Dedifferentiated amniotic fluid mesenchymal stem cell (primary cell): ENCODE results near the gene TTC4.

ENCODE experiments used
- DNase-seq: peaks from one replicate; pipeline ENCODE4 v3.0.0-alpha.2; 2016; ENCODE audit errors: extremely low spot score

TTC4 gene

GRCh38 chr1:54703471-54703870 is 12.2 kb upstream of the TTC4 start:
- no peak for DNase-seq

- no peak for DNase-seq
These were observed 10.5 kb upstream of the TTC4 start for GRCh38 chr1:54705153-54705552.

- no peak for DNase-seq
These were observed 9.2 kb upstream of the TTC4 start for GRCh38 chr1:54706419-54706818.

GRCh38 chr1:54708385-54708784 is 7.3 kb upstream of the TTC4 start:
- DNase-seq = no peak

DNA sequence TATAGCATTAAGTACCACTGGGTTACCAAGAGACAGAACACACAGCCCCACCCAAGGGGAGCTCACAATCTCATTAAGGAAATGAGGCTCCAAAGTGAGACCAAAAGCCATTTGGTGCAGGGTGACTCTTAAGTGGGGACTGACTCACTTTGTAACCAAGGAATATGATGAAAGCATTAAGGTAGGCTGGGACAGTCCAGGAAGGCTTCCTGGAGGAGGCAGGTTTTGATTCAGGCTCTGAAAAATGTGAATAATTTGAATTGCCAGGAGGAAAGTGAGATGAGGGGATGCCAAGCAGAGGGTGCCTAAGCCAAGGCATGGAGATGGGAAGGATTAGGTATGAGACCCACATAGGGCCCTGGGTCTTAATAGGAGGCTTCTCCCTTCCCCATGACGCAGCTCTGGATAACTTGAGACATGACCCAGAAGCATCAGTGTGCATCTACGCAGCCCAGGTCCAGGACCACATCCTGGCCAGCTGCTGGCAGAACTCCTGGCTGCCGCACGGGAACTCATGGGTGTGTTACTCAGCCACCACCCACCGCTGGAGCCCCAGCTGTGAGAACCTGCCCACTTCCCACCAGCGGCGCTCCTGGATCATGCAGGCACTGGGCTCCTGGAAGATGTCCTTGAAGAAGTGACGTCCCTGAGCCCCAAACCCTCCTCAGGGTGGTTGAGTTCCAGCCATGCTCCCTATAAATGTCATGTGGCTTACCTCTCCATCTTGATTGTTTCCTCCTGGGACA is 5.9 kb upstream of the TTC4 start:
- no peak for DNase-seq

DNA sequence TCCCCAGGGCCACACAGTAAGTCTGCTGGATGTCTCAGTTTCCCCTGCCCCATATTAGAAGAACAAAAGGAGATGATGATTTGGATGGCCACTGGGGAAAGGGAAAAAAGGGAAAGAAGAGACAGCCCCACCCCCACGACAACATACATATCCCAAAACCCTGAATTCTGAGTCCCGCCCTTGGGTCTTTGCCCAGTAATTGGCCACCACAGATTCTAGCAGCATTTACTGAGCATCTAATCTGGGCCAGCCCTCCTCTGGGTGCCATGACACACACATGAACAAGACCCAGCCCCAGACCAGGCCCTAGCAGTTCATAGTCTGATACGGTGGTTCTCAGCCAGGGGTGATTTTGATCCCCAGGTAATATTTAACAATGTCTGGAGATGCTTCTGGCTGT is 5.2 kb upstream of the TTC4 start:
- no peak for DNase-seq

DNA sequence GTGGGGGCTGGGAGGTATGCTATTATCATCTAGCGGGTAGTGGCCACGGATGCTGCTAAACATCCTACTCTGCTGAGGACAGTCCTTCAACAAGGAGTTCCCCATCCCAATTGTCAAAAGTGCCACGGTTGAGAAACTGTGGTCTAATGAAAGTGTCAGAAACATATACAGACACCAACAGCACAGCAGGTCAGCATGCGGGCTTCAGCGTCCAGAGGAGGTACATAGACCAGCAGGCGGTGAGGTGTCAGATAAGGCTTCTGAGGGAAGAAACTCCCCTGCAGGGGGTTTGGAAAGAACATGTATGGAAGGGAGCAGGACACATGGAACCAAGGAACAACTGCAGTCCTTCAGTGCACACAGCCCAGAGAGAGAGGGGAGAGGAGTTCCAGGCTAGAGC is 4.8 kb upstream of the TTC4 start:
- no peak for DNase-seq

DNA sequence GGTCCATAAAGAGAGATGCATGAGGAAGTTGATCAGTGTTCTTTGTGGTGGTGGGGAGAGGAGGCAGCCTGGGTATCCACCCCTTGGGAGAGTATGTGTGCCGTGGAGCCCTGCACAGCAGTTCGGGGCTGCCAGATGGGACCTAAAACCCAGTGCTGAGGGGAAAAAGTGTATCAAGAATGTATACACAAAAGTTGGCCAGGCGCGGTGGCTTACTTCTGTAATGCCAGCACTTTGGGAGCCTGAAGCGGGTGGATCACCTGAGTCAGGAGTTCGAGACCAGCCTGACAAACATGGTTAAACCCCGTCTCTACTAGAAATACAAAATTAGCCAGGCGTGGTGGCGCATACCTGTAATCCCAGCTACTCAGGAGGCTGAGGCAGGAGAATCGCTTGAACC is 4.1 kb upstream of the TTC4 start:
- DNase-seq = no peak

- no peak for DNase-seq
These were observed 674 bp upstream of the TTC4 start for GRCh38 chr1:54714881-54715492.

DNA sequence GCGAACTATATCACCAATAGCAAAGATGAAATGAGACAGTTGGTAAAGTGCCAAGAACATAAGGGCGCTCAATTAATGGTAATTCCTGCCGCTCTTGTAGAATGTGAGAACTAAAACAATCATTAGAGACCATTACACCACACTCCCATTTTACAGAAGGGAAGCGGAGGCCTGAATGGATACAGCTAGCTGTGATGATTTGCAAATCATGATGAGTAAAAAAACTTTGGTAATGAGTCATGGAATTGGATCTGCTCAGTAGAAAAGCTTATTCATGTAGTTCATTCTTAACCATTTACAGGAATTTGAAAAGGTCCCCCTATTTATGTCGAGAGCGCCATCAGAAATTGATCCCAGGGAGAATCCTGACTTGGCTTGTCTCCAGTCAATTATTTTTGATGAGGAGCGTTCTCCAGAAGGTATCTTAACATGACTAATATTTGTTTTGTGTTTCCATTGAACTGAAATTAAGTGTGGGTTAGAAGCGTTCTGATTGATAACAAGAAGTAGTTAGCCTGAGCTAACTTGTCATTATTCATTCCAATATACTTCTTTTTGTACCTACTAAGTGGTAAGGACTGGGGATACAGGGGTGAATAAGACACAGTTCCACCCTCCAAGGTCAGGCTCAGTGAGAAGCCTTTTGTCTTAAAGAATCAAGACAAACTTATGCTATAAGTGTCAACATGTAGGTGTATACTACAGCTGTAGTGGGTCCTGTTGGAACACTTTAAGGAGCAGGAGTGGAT is 812 bp downstream of the TTC4 start:
- DNase-seq = peak; percentile 46

- no peak for DNase-seq
These were observed 6.1 kb downstream of the TTC4 start for GRCh38 chr1:54721719-54722118.

DNA sequence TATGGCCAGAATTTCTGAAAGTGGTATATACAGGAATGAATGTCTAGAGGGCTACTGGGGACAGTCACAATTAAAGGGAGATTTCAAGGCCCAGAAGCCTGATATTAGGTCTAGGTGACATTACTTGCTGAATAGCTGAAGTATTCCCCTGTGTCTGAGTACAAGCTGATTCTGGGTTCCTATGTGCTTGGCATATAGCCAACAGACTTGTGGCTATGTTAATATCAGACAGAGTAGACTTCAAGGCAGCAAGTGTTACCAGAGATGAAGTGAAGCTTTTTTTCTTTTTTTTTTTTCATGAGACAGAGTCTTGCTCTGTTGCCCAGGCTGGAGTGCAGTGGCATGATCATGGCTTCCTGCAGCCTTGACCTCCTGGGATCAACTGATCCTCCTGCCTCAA is 8.3 kb downstream of the TTC4 start:
- no peak for DNase-seq

- no peak for DNase-seq
These were observed 9.1 kb downstream of the TTC4 start for GRCh38 chr1:54724771-54725170.

- DNase-seq = no peak
These were observed 12.4 kb downstream of the TTC4 start for GRCh38 chr1:54728027-54728426.

- no peak for DNase-seq
These were observed 21.0 kb downstream of the TTC4 start for GRCh38 chr1:54736685-54737084.

DNA sequence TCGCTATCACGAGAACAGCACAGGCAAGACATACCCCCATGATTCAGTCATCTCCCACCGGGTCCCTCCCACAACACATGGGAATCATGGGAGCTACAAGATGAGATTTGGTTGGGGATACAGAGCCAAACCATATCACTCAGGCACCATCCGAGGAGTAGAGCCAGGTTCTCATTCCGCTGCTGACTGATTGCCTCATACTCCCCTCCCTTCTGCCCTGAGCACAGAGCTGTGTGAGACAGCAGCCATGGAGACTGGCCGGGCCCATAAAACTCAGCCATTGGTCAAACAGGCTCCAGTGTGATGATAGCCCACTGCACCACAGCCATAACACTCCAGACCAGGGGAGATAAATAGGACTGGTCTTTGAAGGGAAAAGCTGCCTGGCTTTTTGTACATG is 22.6 kb downstream of the TTC4 start:
- DNase-seq = no peak

DNA sequence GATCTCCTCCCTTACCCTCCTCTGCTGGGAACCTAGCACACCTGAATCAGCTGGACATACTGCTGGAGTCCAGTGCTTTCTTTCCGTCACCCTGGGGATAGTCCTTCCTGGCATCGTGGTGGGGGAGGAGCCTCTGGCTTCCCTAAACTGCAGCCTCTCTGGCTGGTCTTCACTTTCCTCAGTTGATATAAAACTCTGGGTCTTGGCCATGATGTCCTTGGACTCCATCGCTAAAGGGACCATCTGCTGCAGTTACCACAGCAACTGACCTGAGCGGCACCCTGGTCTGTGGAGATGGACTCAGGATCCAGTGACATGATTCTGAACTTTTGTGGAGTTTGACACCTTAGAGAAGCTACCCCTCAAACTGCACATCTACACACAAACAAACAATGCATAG is 25.9 kb downstream of the TTC4 start:
- no peak for DNase-seq

- no peak for DNase-seq
These were observed 26.6 kb downstream of the TTC4 start for GRCh38 chr1:54742282-54742681.

DNA sequence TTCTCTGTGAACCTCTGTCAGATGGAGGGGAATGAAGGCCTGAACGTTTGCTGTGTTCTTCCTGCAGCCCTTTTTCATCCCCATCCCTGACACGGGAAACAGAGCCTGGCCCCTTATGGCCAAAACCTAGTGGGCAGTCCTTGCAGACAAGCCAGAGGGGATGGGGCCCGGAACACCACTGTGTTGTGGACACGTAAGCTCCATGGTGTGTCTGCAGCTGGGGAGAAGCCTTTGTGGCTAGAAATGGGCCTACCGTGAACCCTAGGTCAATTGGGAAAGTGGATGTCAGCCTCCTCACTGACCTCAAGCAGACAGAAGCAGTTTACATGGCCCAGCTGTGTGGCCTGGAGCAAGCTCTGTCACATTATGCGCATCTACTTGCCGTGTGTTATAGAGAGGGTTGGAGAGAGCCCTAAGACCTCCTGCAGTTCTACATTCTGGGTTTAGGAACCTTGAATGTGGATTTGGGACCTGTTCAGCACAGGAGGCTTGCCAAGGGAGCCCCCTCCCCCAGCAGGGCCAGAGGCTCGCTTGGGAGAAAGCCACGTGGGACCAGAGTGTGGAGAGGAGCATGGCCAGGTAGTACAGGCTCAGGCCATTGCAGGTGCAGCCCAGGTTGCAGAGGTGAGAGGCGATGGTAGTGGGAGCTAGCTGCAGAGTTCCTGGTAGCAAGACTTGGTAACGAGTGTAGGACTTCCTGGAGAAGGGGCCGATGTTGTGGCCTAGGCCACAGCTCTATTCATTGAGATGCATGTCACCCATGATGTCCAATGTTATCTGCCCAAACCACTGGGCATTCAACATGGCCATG is 28.0 kb downstream of the TTC4 start:
- DNase-seq = no peak

GRCh38 chr1:54744696-54745095 is 29.0 kb downstream of the TTC4 start:
- no peak for DNase-seq

GRCh38 chr1:54745274-54745673 is 29.6 kb downstream of the TTC4 start:
- DNase-seq = no peak

DNA sequence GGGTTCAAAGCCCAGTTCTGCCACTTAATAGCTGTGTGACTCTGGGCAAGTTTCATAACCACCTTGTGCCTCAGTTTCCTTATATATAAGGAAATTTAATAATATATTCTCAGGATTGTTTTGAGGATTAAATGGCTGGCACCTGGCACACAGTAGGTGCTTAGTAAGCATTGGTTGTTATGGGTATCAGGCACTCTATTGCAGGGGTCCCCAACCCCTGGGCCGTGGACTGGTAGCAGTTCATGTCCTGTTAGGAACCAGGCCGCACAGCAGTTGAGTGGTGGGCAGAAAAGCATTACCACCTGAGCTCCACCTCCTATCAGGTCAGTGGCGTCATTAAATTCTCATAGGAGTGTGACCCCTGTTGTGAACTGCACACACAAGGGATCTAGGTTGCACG is 30.2 kb downstream of the TTC4 start:
- DNase-seq = no peak
